Posterior vena cava (tissue), 2 donors: Measurements from ENCODE around the gene LIN28B. TPM values are rescaled to one million over a fixed set of nuclear protein-coding genes. Genes with fewer than 3 reads are reported as not detected.
A peak's percentile ranks its signal among the peaks of the same experiment; 100 is the strongest.
"Not testable (repeated sequence)": the region's sequence is repeated elsewhere in the genome, so short reads cannot be mapped to it uniquely, and the experiment has no call there.

Source experiments
- DNase-seq: peaks from one replicate; pipeline ENCODE4 v3.0.0-alpha.2; 2020; ENCODE audit warnings: low spot score
- intact Hi-C, 2 donors: fragments of 100-400 bp; cut with DNase I; formaldehyde crosslinking; loops; one replicate each; pipeline versions ENCODE4 v1.14.1 to v1.14.2; 2022 to 2023
- long read RNA-seq, 2 donors: library from polyadenylated mRNA; unstranded; transcript quantifications; one replicate each; pipeline ENCODE4 v2.0.0, GENCODE V29; 2020 to 2021
- total RNA-seq, 2 donors: library from RNA; stranded (reverse); fragmentation: NEBNext Ultra II Directional; extraction: Animal tissue kit (Norgen Biotek cat#: 25700); gene quantifications; one replicate each; pipeline ENCODE4 v1.2.1, GENCODE V29; 2021
- donor health status: DM: yes; HTN: yes; CAD: no.
- donor health status: DM: yes; HTN: yes; CAD: no.

LIN28B gene
- total RNA-seq: not detected
- long read RNA-seq, donor 1: 0 reads
- long read RNA-seq, donor 2: 0 reads

- intact Hi-C loops: no loop called here
- no peak for DNase-seq
Measured at GRCh38 chr6:104956731-104957294, at the start of gene LIN28B. LIN28B (plus strand) TSS chr6:104957107; CDS start chr6:104957251, 144 bp downstream.

GRCh38 chr6:104908031-104908887, 48.6 kb upstream of the LIN28B start:
- intact Hi-C loops: no loop called here
- no peak for DNase-seq

GRCh38 chr6:104908888-104909525, 47.9 kb upstream of the LIN28B start:
- DNase-seq: no peak
- intact Hi-C loops: no loop called here

- intact Hi-C loops: no loop called here
- no peak for DNase-seq
Measured at GRCh38 chr6:104921896-104922295, 35.0 kb upstream of the LIN28B start.

- intact Hi-C loops: no loop called here
- no peak for DNase-seq
Measured at GRCh38 chr6:104928141-104928540, 28.8 kb upstream of the LIN28B start.

GRCh38 chr6:104929353-104929752, 27.6 kb upstream of the LIN28B start:
- intact Hi-C loops: no loop called here
- DNase-seq: no peak

- intact Hi-C loops: no loop called here
- DNase-seq: no peak
Measured at GRCh38 chr6:104930939-104931338, 26.0 kb upstream of the LIN28B start.

GRCh38 chr6:104936766-104937535, 20.0 kb upstream of the LIN28B start:
- peak; percentile 66 for DNase-seq

GRCh38 chr6:104940238-104940892, 16.5 kb upstream of the LIN28B start:
- intact Hi-C loops: no loop called here
- peak; percentile 72 for DNase-seq

More at GRCh38 chr6:104936766-104937535, 20.0 kb upstream of the LIN28B start:
- intact Hi-C loops: no loop called here

- DNase-seq: peak; percentile 81
- intact Hi-C loops: no loop called here
Measured at GRCh38 chr6:104940893-104941728, 15.8 kb upstream of the LIN28B start.

GRCh38 chr6:104941729-104942091, 15.2 kb upstream of the LIN28B start:
- DNase-seq: no peak
- intact Hi-C loops: no loop called here

GRCh38 chr6:104943781-104944180, 13.1 kb upstream of the LIN28B start:
- intact Hi-C loops: no loop called here
- DNase-seq: no peak

- intact Hi-C loops: no loop called here
- no peak for DNase-seq
Measured at GRCh38 chr6:104949206-104949605, 7.7 kb upstream of the LIN28B start.

- intact Hi-C loops: no loop called here
- DNase-seq: no peak
Measured at GRCh38 chr6:104951677-104952076, 5.2 kb upstream of the LIN28B start.

- intact Hi-C loops: no loop called here
- no peak for DNase-seq
Measured at GRCh38 chr6:104952911-104953399, 4.0 kb upstream of the LIN28B start.

GRCh38 chr6:104953400-104954189, 3.3 kb upstream of the LIN28B start:
- DNase-seq, intact Hi-C loops: not testable (repeated sequence)

GRCh38 chr6:104954190-104954797, 2.6 kb upstream of the LIN28B start:
- DNase-seq: no peak
- intact Hi-C loops: no loop called here
